ENCODE data around the gene NFIX. TPM values are rescaled to one million over a fixed set of nuclear protein-coding genes. Genes with fewer than 3 reads are reported as not detected.

Gene NFIX
- total and polyA plus RNA-seq, 2 experiments from 2014 or later: 0.06 to 0.14 TPM

DNA sequence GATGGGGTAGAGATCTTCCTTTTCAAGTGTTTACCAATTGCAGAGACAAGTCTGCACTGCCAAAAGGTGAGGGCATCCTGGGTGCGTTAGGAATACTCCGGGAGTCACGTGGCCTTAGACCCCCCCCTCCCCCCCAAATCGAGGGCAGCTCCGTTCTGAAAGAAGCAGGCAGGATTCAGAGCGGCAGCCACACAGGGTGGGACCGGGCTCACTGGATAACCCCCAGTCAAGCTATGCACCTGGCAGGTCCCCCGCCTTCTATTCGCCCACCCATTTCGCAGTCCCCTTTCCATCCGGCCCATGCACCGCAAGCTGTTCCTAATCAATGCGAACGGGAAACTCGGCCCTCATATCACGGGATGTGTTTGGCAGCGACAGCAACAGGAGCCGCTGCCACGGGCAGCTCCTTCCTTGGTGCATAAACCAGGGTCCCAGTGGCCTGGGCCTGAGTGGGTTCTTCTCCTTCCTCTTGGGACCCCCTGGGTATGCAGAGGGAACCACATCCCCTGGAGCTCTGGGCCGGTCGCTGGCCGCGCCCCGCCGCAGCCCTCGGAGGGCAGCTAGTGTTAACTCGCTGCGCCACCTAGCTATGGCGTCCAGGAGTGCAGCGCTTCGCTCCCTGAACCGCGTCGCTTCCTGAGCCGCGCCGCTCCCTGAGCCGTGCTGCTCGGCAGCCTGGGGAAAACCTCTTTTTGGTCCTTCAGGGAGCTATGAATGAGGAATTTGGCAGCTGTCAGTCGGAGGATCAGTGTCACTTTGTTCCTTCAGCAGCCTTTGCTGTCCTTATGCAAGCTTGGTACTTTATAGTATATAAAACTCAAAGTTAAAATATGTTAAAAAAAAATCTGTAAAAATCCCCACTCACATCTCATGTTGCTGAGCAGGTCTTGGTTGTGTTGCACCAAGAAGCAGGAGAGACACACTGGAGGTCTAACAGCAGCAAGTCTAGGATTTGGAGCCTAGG is 66.0 kb downstream of the NFIX start:
- no peak overlapping the region for H3K27ac Mint-ChIP-seq
- H3K36me3 ChIP-seq (ENCODE audit: insufficient read depth): no peaks in the 10 kb centered on the region
- H3K4me3 ChIP-seq: peak overlapping the region; percentile 80
- peaks cover 47% of the 10 kb centered on the region for H3K4me1 ChIP-seq (ENCODE audit: insufficient read depth)
- no peak overlapping the region for H3K27ac ChIP-seq (ENCODE audit: low read depth)
- 0 out of 2 replicates have a peak, but pooled peaks cover 4% of the 10 kb centered on the region for H4K20me1 ChIP-seq (replicated peaks; ENCODE audit: insufficient read depth)
- H3F3A ChIP-seq (replicated peaks; ENCODE audit: low read depth): peaks cover 7% of the 10 kb centered on the region; the same call in 1 of the 2 replicates
- peaks cover 21% of the 10 kb centered on the region for H3K4me1 Mint-ChIP-seq
- ATAC-seq (peak; percentile 88), DNase-seq (ENCODE audit: low spot score) (peak; percentile 95)
- peaks cover 87% of the 10 kb centered on the region for H3K27me3 ChIP-seq (ENCODE audit: insufficient read depth)
- H3K9me3 Mint-ChIP-seq: peaks cover 6% of the 10 kb centered on the region; the same call in 2 of the 3 replicates
- no peaks in the 10 kb centered on the region for H3K9me2 ChIP-seq (ENCODE audit: insufficient read depth)
- peak overlapping the region; percentile 51 for H3K4me3 Mint-ChIP-seq
- H3K4me2 ChIP-seq: peak overlapping the region; percentile 99
- TF ChIP-seq, protein P1, sequence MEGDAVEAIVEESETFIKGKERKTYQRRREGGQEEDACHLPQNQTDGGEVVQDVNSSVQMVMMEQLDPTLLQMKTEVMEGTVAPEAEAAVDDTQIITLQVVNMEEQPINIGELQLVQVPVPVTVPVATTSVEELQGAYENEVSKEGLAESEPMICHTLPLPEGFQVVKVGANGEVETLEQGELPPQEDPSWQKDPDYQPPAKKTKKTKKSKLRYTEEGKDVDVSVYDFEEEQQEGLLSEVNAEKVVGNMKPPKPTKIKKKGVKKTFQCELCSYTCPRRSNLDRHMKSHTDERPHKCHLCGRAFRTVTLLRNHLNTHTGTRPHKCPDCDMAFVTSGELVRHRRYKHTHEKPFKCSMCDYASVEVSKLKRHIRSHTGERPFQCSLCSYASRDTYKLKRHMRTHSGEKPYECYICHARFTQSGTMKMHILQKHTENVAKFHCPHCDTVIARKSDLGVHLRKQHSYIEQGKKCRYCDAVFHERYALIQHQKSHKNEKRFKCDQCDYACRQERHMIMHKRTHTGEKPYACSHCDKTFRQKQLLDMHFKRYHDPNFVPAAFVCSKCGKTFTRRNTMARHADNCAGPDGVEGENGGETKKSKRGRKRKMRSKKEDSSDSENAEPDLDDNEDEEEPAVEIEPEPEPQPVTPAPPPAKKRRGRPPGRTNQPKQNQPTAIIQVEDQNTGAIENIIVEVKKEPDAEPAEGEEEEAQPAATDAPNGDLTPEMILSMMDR (conservative IDR thresholded peaks at IDR 0.05; ENCODE audit: low read depth in 2 of 2): peak; percentile 82 to 96
- TF ChIP-seq CREB1 (CRISPR knock-in tag; IDR thresholded peaks at IDR 0.05; ENCODE audit: low read depth): 0 out of 2 replicates have a peak, but pooled peaks have one; percentile 32
- peak; percentile 73 for TF ChIP-seq EZH2 (IDR thresholded peaks at IDR 0.05; ENCODE audit: low read depth, unreplicated experiment)
- TF ChIP-seq POLR2AphosphoS5 (IDR thresholded peaks at IDR 0.05; ENCODE audit: low read depth): no peak
- no peaks in the 10 kb centered on the region; the same call in 2 of the 3 replicates for H3K36me3 Mint-ChIP-seq (ENCODE audit: low read depth)
- H3K79me2 ChIP-seq (replicated peaks; ENCODE audit: insufficient read depth): no peaks in the 10 kb centered on the region
- peak overlapping the region; percentile 96 for H2AFZ ChIP-seq
- peaks cover 79% of the 10 kb centered on the region for H3K27me3 Mint-ChIP-seq (ENCODE audit: insufficient read depth, low read depth, poor library complexity)

DNA sequence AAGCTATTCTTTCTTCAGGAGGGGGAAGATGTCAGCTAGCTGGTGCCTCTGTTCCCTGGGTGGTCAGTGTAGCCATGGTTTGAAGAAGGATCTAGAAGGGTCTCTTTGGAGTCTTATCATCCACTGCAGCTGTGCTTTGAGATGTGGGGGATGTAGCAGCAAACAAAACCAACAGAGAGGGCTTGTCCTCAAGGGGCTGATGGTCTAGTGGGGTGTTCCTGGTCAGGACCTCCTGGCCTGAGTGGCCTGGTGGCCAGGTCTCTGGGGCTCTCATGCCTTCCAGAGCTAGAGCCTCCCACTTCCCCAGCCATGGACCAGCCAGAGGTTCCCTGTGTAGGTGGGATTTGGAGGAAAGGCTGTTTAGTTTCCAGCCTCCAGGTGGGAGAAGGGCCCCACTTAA is 67.0 kb downstream of the NFIX start:
- no peak overlapping the region for H3K27ac ChIP-seq (ENCODE audit: low read depth)
- H3K4me3 Mint-ChIP-seq: no peak overlapping the region
- no peaks in the 10 kb centered on the region for H4K20me1 ChIP-seq (replicated peaks; ENCODE audit: insufficient read depth)
- H3K4me1 Mint-ChIP-seq: peaks cover 13% of the 10 kb centered on the region
- DNase-seq (ENCODE audit: low spot score) (no peak), ATAC-seq (no peak)
- H3K79me2 ChIP-seq (replicated peaks; ENCODE audit: insufficient read depth): no peaks in the 10 kb centered on the region
- no peaks in the 10 kb centered on the region; the same call in 2 of the 3 replicates for H3K36me3 Mint-ChIP-seq (ENCODE audit: low read depth)
- H3K27ac Mint-ChIP-seq: no peak overlapping the region
- no peak overlapping the region for H3K4me3 ChIP-seq
- H3K4me2 ChIP-seq: no peak overlapping the region
- H3K36me3 ChIP-seq (ENCODE audit: insufficient read depth): no peaks in the 10 kb centered on the region
- peaks cover 6% of the 10 kb centered on the region; the same call in 2 of the 3 replicates for H3K9me3 Mint-ChIP-seq
- H3K27me3 Mint-ChIP-seq (ENCODE audit: insufficient read depth, low read depth, poor library complexity): peaks cover 70% of the 10 kb centered on the region
- H2AFZ ChIP-seq: no peak overlapping the region
- H3K4me1 ChIP-seq (ENCODE audit: insufficient read depth): peaks cover 36% of the 10 kb centered on the region
- H3K9me2 ChIP-seq (ENCODE audit: insufficient read depth): no peaks in the 10 kb centered on the region
- TF ChIP-seq ZNF114 (CRISPR knock-in tag; IDR thresholded peaks at IDR 0.05) (no peak), JUNB (IDR thresholded peaks at IDR 0.05; ENCODE audit: unreplicated experiment) (no peak), NANOG (IDR thresholded peaks at IDR 0.05; ENCODE audit: borderline replicate concordance) (no peak), STAT1 (IDR thresholded peaks at IDR 0.05; ENCODE audit: unreplicated experiment) (no peak), EZH2phosphoT487 (IDR thresholded peaks at IDR 0.05; ENCODE audit: unreplicated experiment) (no peak), ZNF331 (CRISPR knock-in tag; IDR thresholded peaks at IDR 0.05; ENCODE audit: low read depth) (no peak)
- TF ChIP-seq, protein P1 (conservative IDR thresholded peaks at IDR 0.05; ENCODE audit: low read depth in 2 of 2): no peak
- TF ChIP-seq, protein P2, sequence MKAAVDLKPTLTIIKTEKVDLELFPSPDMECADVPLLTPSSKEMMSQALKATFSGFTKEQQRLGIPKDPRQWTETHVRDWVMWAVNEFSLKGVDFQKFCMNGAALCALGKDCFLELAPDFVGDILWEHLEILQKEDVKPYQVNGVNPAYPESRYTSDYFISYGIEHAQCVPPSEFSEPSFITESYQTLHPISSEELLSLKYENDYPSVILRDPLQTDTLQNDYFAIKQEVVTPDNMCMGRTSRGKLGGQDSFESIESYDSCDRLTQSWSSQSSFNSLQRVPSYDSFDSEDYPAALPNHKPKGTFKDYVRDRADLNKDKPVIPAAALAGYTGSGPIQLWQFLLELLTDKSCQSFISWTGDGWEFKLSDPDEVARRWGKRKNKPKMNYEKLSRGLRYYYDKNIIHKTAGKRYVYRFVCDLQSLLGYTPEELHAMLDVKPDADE (IDR thresholded peaks at IDR 0.05): no peak
- H3F3A ChIP-seq (replicated peaks; ENCODE audit: low read depth): peaks cover 7% of the 10 kb centered on the region; the same call in 1 of the 2 replicates
- H3K27me3 ChIP-seq (ENCODE audit: insufficient read depth): peaks cover 76% of the 10 kb centered on the region

Data from GM23338 (cell line).